Omental fat pad (tissue), 4 donors: ENCODE results near the gene CBX6. TPM values are rescaled to one million over a fixed set of nuclear protein-coding genes. Genes with fewer than 3 reads are reported as not detected.
A peak's percentile ranks its signal among the peaks of the same experiment; 100 is the strongest.

Source experiments
- ATAC-seq: fragments of 150-250 bp; one replicate; pipeline ENCODE4 v1.9.1; 2016; ENCODE audit warnings: mild to moderate bottlenecking, moderate library complexity; ENCODE audit not compliant: low FRiP score
- DNase-seq: peaks from one replicate; pipeline ENCODE4 v3.0.0-alpha.2; 2019; ENCODE audit warnings: low spot score
- total RNA-seq, 4 donors: library from RNA; depleted of rRNA; stranded (reverse); fragments of >200 nt; gene quantifications; one replicate each; pipeline ENCODE4 v1.1.0, GENCODE V29; 2016
- TF ChIP-seq, protein P1 (sequence below), 3 donors: fragments of 450-650 bp; IDR thresholded peaks; one replicate each; pipeline ENCODE4 v1.5.1; 2016 to 2017; ENCODE audit warnings: antibody characterized with exemption in 3 of 3, mild to moderate bottlenecking in 3 of 3, moderate library complexity in 2 of 3

CBX6 gene
- total RNA-seq, 4 donors from 2014 or later, result 27.4 to 59.6 (median 34.9) TPM

DNA sequence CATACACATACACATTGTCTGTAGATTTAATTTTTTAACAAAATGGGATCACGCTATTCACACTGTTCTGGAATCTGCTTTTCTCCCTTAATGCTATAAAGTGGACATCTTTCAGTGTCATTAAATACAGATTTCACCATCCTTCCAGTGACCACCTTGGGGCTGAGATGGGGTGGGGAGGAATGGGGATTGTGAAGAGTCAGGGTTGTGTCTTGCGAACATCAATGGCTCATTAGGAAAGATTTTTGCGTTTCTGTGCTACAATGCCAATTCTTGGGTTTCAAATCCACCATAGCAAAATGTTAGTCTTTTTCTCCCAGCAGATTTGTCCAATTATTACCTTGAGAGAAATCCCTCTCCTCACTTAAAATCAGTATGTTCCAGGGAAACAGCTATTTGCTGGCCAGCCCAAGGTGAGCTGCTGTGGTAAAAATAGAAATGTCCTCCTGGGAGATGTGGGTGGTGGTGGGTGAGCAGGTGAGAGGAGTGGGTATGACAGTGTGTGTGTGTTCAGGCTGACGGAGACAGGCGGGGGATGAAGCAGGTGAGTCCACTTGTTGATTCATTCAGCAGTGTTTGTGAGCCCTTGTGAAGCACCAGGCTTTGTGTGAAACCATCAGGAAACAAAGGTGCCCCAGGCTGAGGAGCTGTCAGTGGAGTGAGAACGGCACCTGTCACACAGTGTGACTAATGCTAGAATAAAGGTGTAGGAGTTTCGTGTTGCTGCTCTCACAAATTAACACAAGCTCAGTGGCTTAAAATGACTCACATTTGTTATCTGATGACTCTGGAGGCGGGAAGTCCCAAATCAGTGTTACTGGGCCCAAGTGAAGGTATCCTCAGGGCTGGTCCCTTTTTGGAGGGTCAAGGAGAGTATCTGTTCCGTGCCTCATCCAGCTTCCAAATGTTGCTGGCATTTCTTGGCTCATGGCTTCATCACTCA, 1.7 kb upstream of the CBX6 start:
- DNase-seq, result no peak
- ATAC-seq, result no peak
- TF ChIP-seq, protein P1, sequence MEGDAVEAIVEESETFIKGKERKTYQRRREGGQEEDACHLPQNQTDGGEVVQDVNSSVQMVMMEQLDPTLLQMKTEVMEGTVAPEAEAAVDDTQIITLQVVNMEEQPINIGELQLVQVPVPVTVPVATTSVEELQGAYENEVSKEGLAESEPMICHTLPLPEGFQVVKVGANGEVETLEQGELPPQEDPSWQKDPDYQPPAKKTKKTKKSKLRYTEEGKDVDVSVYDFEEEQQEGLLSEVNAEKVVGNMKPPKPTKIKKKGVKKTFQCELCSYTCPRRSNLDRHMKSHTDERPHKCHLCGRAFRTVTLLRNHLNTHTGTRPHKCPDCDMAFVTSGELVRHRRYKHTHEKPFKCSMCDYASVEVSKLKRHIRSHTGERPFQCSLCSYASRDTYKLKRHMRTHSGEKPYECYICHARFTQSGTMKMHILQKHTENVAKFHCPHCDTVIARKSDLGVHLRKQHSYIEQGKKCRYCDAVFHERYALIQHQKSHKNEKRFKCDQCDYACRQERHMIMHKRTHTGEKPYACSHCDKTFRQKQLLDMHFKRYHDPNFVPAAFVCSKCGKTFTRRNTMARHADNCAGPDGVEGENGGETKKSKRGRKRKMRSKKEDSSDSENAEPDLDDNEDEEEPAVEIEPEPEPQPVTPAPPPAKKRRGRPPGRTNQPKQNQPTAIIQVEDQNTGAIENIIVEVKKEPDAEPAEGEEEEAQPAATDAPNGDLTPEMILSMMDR (IDR thresholded peaks at IDR 0.05), result no peak

DNA sequence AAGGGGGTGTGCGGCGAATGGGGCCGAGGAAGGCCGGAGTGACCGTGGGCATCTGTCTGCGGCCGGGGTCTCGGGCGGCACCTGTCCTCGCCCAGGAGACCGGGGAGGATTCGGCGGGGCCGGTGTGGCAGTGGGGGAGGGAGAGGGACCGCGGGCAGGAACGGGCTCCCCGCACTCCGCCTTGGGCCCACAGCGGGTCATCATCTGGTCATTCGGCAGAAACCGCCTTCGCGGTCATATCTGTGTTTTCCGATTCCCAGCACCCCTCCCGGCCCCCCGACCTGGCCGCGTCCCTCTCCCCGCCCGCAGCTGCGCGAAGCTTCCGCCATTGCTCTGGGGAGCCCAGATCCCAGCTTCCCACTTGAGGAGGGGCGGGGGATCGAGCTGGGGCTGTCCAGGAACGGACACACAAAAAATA, 824 bp upstream of the CBX6 start:
- TF ChIP-seq, protein P1 (IDR thresholded peaks at IDR 0.05), result no peak
- DNase-seq (no peak), ATAC-seq (peak; percentile 32)

DNA sequence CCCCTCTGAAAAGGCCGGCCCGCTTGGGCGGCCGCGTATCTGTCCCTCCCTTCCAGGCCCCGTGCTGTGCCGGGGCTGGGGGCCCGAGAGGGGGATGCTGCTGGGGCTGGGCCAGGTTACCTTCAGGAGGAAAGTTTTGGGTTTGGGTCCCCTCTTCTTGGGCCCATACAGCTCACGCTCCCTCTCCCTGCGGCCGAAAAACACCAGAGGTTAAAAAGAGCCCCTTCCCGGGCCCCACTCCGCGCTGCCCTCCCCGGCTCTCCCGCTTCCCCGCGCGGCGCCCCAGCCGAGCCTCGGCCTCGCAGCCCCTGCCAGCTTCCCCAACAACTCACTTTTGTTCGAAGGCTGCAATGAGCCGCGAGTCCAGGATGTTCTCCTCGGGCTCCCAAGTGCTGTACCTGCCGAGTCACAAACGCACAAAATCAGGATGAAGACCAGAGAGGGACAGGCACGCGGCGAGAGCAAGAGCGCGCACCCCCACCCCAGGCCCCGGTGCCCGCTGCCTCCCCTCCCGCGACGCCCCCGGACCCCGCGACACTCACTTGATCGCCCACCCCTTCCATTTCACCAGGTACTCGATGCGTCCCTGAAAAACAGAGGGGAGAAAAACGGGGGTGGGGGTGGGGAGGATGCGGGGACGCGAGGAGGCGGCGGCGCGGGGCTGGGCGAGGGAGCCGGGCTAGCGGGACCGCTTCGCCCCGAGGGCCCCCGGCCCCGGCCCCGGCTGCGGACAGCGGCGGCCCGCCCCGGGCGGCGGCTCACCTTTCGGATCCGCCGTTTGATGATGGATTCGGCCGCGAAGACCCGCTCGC, 450 bp downstream of the CBX6 start:
- no peak for DNase-seq

DNA sequence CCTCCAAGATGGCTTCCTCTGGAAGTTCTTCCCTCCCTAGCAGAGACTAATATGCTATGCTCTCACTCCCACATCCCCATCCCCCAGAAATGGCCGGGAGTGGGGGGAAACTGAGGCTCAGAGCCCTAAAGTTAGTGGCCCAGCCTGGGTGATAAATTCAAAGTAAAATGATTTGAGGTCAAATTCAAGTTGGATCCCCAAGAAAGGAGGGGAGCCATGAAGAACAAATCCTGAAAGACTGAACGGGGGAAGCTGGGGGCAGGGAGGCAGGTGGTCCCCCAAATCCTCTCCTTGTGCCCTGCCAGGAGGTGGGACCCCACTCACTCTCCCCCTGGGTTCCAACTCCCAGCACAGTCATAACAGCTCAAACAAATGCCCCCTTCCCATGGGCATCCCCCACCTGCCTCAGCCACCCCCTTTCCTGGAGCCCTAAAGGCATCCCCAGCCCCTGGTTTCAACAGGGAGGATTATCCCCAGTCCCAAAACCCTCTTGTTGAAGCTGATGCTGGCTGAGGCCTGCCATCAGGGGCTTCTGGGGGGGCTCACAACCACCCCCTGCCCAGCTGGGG, 1.1 kb downstream of the CBX6 start:
- TF ChIP-seq, protein P1 (IDR thresholded peaks at IDR 0.05), result no peak
- ATAC-seq (no peak), DNase-seq (no peak)

More for the DNA sequence above, 450 bp downstream of the CBX6 start:
- TF ChIP-seq, protein P1 (IDR thresholded peaks at IDR 0.05), result no peak
- ATAC-seq, result peak; percentile 10

DNA sequence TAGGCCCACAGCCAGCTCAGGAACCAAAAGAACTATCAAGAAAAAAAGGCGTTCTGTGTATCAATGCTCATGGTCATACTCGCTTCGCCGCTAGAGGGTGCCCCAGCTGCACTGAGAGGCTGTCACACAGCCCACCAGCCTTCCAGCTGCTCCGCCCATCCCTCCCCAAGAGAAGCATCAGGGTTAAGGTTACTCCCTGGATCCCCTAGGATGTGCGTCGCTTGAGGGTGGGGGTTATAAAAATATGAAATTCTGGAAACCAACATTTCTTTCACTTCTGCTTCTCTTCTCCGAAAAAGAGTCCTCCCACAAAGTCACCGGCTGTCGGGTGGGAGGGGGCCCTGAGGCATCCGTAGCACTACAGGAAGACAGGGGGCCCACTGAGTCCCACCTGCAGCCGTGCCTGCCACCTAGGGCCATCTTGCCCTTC, 1.7 kb downstream of the CBX6 start:
- ATAC-seq (peak; percentile 35), DNase-seq (peak; percentile 99)
- TF ChIP-seq, protein P1 (IDR thresholded peaks at IDR 0.05), result peak in 1 of 3 donors; percentile 61

DNA sequence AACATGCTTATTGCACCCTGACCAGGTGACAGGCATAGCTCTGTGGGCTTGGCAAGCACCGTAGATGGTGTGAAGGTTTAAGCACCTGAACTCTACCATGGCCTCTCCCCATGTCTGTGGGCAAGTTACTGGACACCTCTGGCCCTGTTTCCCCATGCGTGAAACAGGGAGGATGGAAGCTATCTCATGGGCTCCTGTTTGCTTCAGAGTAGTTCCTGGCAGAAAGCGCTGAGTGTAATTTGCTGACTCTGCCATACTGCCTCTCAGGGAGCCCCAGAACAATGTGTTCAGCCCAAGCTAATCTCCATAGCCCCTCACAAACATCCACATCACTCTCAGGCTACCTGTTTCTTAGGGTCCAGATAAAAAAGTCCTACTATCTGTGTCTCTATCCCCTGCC, 2.4 kb downstream of the CBX6 start:
- TF ChIP-seq, protein P1 (IDR thresholded peaks at IDR 0.05), result no peak
- no peak for DNase-seq
- no peak for ATAC-seq
